ENCODE measurements around the gene LBHD2. TPM values are rescaled to one million over a fixed set of nuclear protein-coding genes. Genes with fewer than 3 reads are reported as not detected.

LBHD2 gene
- total and polyA plus RNA-seq, 2 of the 13 experiments (the other 11 are each of a cell fraction or from before 2014, with no cell fraction given), result 0.67 to 1.00 TPM

GRCh38 chr14:103099081-103099732 lies 15.2 kb downstream of the LBHD2 start (continued):
- TF ChIP-seq ZNF580 (CRISPR knock-in tag; IDR thresholded peaks at IDR 0.05; ENCODE audit: borderline replicate concordance, low read depth) (peak; percentile 54; the same call in 1 of the 2 replicates), ATRX (CRISPR knock-in tag; IDR thresholded peaks at IDR 0.05; ENCODE audit: borderline replicate concordance) (no peak), ZNF34 (CRISPR knock-in tag; IDR thresholded peaks at IDR 0.05; ENCODE audit: borderline replicate concordance) (no peak), GFI1 (CRISPR knock-in tag; IDR thresholded peaks at IDR 0.05; ENCODE audit: borderline replicate concordance) (peak; percentile 86), CERS6 (CRISPR knock-in tag; IDR thresholded peaks at IDR 0.05) (no peak), KLF11 (CRISPR knock-in tag; IDR thresholded peaks at IDR 0.05) (no peak), ZNF747 (CRISPR knock-in tag; IDR thresholded peaks at IDR 0.05; ENCODE audit: borderline replicate concordance) (peak; percentile 86; the same call in 1 of the 2 replicates), MATR3 (CRISPR knock-in tag; IDR thresholded peaks at IDR 0.05) (no peak), ZNF83 (CRISPR knock-in tag; IDR thresholded peaks at IDR 0.05; ENCODE audit: borderline replicate concordance) (no peak), RAD51 (IDR thresholded peaks at IDR 0.05; ENCODE audit: borderline replicate concordance) (no peak), PHF5A (CRISPR knock-in tag; IDR thresholded peaks at IDR 0.05; ENCODE audit: low read depth, unreplicated experiment) (no peak), PBX2 (CRISPR knock-in tag; IDR thresholded peaks at IDR 0.05) (0 out of 2 replicates have a peak, but pooled peaks have one; percentile 30), ZNF576 (CRISPR knock-in tag; IDR thresholded peaks at IDR 0.05) (no peak), NKX3-1 (CRISPR knock-in tag; IDR thresholded peaks at IDR 0.05) (no peak), ZNF263 (CRISPR knock-in tag; IDR thresholded peaks at IDR 0.05) (peak; percentile 19; the same call in 1 of the 2 replicates), ZNF552 (CRISPR knock-in tag; IDR thresholded peaks at IDR 0.05; ENCODE audit: borderline replicate concordance) (no peak), THAP7 (CRISPR knock-in tag; IDR thresholded peaks at IDR 0.05) (no peak), ZNF382 (CRISPR knock-in tag; IDR thresholded peaks at IDR 0.05; ENCODE audit: borderline replicate concordance) (no peak), ZNF280D (CRISPR knock-in tag; IDR thresholded peaks at IDR 0.05) (no peak), ZNF160 (CRISPR knock-in tag; IDR thresholded peaks at IDR 0.05) (no peak; the same call in 1 of the 2 replicates), ZNF547 (CRISPR knock-in tag; IDR thresholded peaks at IDR 0.05) (no peak; the same call in 1 of the 2 replicates), GATA4 (IDR thresholded peaks at IDR 0.05; ENCODE audit: borderline replicate concordance, low read depth) (peak; percentile 49; the same call in 1 of the 2 replicates), HOXA5 (CRISPR knock-in tag; IDR thresholded peaks at IDR 0.05) (peak; percentile 63; the same call in 1 of the 2 replicates)
